HEK293 (cell line): ENCODE results near the gene MKRN2.
A peak's percentile ranks its signal among the peaks of the same experiment; 100 is the strongest.

Source experiments
- AEBP2 ChIP-seq: fragments of 450-650 bp; formaldehyde crosslinking; IDR thresholded peaks from 2 replicates; pipeline ENCODE4 v1.5.1; 2016; ENCODE audit warnings: missing biosample characterization, missing genetic modification characterization, borderline replicate concordance
- BCL11A ChIP-seq: fragments of 450-650 bp; formaldehyde crosslinking; IDR thresholded peaks from 2 replicates; pipeline ENCODE4 v1.5.1; 2016; ENCODE audit warnings: low read depth, missing biosample characterization, missing genetic modification characterization
- GFI1B ChIP-seq: fragments of 450-650 bp; formaldehyde crosslinking; IDR thresholded peaks from 2 replicates; pipeline ENCODE4 v1.5.1; 2016; ENCODE audit warnings: missing biosample characterization, missing genetic modification characterization
- INSM2 ChIP-seq: fragments of 450-650 bp; formaldehyde crosslinking; IDR thresholded peaks from 2 replicates; pipeline ENCODE4 v1.5.1; 2016; ENCODE audit warnings: missing biosample characterization, missing genetic modification characterization
- KLF8 ChIP-seq: fragments of 450-650 bp; formaldehyde crosslinking; IDR thresholded peaks from 2 replicates; pipeline ENCODE4 v1.5.1; 2016; ENCODE audit warnings: missing biosample characterization, missing genetic modification characterization
- PRDM10 ChIP-seq: fragments of 450-650 bp; formaldehyde crosslinking; IDR thresholded peaks from 2 replicates; pipeline ENCODE4 v1.5.1; 2016; ENCODE audit warnings: missing biosample characterization, missing genetic modification characterization
- PRDM4 ChIP-seq: fragments of 450-650 bp; formaldehyde crosslinking; IDR thresholded peaks from 2 replicates; pipeline ENCODE4 v1.5.1; 2017; ENCODE audit warnings: missing biosample characterization, missing genetic modification characterization
- SP2 ChIP-seq: fragments of 450-650 bp; formaldehyde crosslinking; IDR thresholded peaks from 2 replicates; pipeline ENCODE4 v1.5.1; 2016; ENCODE audit warnings: missing biosample characterization, missing genetic modification characterization
- SP3 ChIP-seq: fragments of 450-650 bp; formaldehyde crosslinking; IDR thresholded peaks from 2 replicates; pipeline ENCODE4 v1.5.1; 2016; ENCODE audit warnings: missing biosample characterization, missing genetic modification characterization
- ZBTB17 ChIP-seq: fragments of 450-650 bp; formaldehyde crosslinking; IDR thresholded peaks from 2 replicates; pipeline ENCODE4 v1.5.1; 2016; ENCODE audit warnings: missing biosample characterization, missing genetic modification characterization
- ZBTB44 ChIP-seq: fragments of 450-650 bp; IDR thresholded peaks from 2 replicates; pipeline ENCODE4 v1.5.1; 2018; ENCODE audit warnings: missing biosample characterization, mild to moderate bottlenecking, missing genetic modification characterization
- ZBTB6 ChIP-seq: fragments of 450-650 bp; formaldehyde crosslinking; IDR thresholded peaks from 2 replicates; pipeline ENCODE4 v1.5.1; 2017; ENCODE audit warnings: missing biosample characterization, missing genetic modification characterization
- ZNF140 ChIP-seq: fragments of 450-650 bp; formaldehyde crosslinking; IDR thresholded peaks from 2 replicates; pipeline ENCODE4 v1.5.1; 2016; ENCODE audit warnings: missing biosample characterization, missing genetic modification characterization
- ZNF175 ChIP-seq: fragments of 450-650 bp; formaldehyde crosslinking; IDR thresholded peaks from 2 replicates; pipeline ENCODE4 v1.5.1; 2016; ENCODE audit warnings: missing biosample characterization, missing genetic modification characterization
- ZNF366 ChIP-seq: fragments of 450-650 bp; formaldehyde crosslinking; conservative IDR thresholded peaks from 2 replicates; pipeline ENCODE4 v1.5.1; 2016; ENCODE audit warnings: missing biosample characterization, missing genetic modification characterization
- ZNF580 ChIP-seq: fragments of 450-650 bp; formaldehyde crosslinking; IDR thresholded peaks from 2 replicates; pipeline ENCODE4 v1.5.1; 2016; ENCODE audit warnings: missing biosample characterization, missing genetic modification characterization
- ZNF624 ChIP-seq: fragments of 450-650 bp; formaldehyde crosslinking; IDR thresholded peaks from 2 replicates; pipeline ENCODE4 v1.5.1; 2017; ENCODE audit warnings: missing biosample characterization, missing genetic modification characterization
- ZNF629 ChIP-seq: fragments of 450-650 bp; formaldehyde crosslinking; IDR thresholded peaks from 2 replicates; pipeline ENCODE4 v1.5.1; 2017; ENCODE audit warnings: missing biosample characterization, missing genetic modification characterization
- ZNF777 ChIP-seq: fragments of 450-650 bp; formaldehyde crosslinking; IDR thresholded peaks from 2 replicates; pipeline ENCODE4 v1.5.1; 2017; ENCODE audit warnings: missing biosample characterization, missing genetic modification characterization, borderline replicate concordance
- ZNF830 ChIP-seq: fragments of 450-650 bp; IDR thresholded peaks from 2 replicates; pipeline ENCODE4 v1.5.0; 2018; ENCODE audit warnings: missing biosample characterization, missing genetic modification characterization, low read depth, mild to moderate bottlenecking, moderate library complexity
- ZSCAN23 ChIP-seq: fragments of 450-650 bp; formaldehyde crosslinking; IDR thresholded peaks from 2 replicates; pipeline ENCODE4 v1.5.1; 2016; ENCODE audit warnings: missing biosample characterization, missing genetic modification characterization
- ZXDB ChIP-seq: fragments of 450-650 bp; formaldehyde crosslinking; IDR thresholded peaks from 2 replicates; pipeline ENCODE4 v1.5.1; 2016; ENCODE audit warnings: missing biosample characterization, missing genetic modification characterization

The MKRN2 gene

GRCh38 chr3:12629560-12629959 lies 72.7 kb downstream of the MKRN2 start (continued):
- TF ChIP-seq INSM2: 0 out of 2 replicates have a peak, but pooled peaks have one; percentile 46
- TF ChIP-seq ZBTB17 (tag by site-specific recombination): peak; percentile 91
- 0 out of 2 replicates have a peak, but pooled peaks have one; percentile 10 for TF ChIP-seq GFI1B (tag by site-specific recombination)
- peak; percentile 73 for TF ChIP-seq ZBTB44 (tag by site-specific recombination)
- TF ChIP-seq ZSCAN23 (tag by site-specific recombination): no peak
- peak; percentile 94 for TF ChIP-seq BCL11A
- TF ChIP-seq ZBTB6 (tag by site-specific recombination): peak; percentile 65; the same call in 1 of the 2 replicates
- no peak for TF ChIP-seq ZNF140 (tag by site-specific recombination)
- no peak for TF ChIP-seq ZNF777
- TF ChIP-seq ZNF624 (tag by site-specific recombination): no peak
- peak; percentile 39; the same call in 1 of the 2 replicates for TF ChIP-seq PRDM4 (tag by site-specific recombination)
- TF ChIP-seq SP3 (tag by site-specific recombination): 0 out of 2 replicates have a peak, but pooled peaks have one; percentile 22
- 0 out of 2 replicates have a peak, but pooled peaks have one; percentile 8 for TF ChIP-seq ZNF580 (tag by site-specific recombination)
- no peak for TF ChIP-seq ZNF830
- no peak for TF ChIP-seq ZNF175 (tag by site-specific recombination)
- peak; percentile 54 for TF ChIP-seq ZXDB
- no peak for TF ChIP-seq AEBP2 (tag by site-specific recombination)
- peak; percentile 49; the same call in 1 of the 2 replicates for TF ChIP-seq KLF8
- no peak for TF ChIP-seq SP2 (tag by site-specific recombination)
- TF ChIP-seq PRDM10 (tag by site-specific recombination): peak; percentile 27; the same call in 1 of the 2 replicates
- TF ChIP-seq ZNF366 (tag by site-specific recombination): peak; percentile 61
- TF ChIP-seq ZNF629: peak; percentile 44
